Umbilical cord (tissue), 1 donor: Measurements from ENCODE around the gene YAF2. TPM values are rescaled to one million over a fixed set of nuclear protein-coding genes. Genes with fewer than 3 reads are reported as not detected.

ENCODE experiments used
- total RNA-seq: library from RNA; depleted of rRNA; stranded (reverse); fragments of >200 nt; gene quantifications from one replicate; pipeline ENCODE4 v1.2.3, GENCODE V29; 2014; ENCODE audit warnings: low replicate concordance; ENCODE audit not compliant: insufficient read depth

Gene YAF2
- total RNA-seq, 1 donor from 2014 or later = 29.1 TPM

Other genes starting within 250 kb of the YAF2 start
- 22.1 TPM for gene GXYLT1, start 93.4 kb downstream of the YAF2 start, total RNA-seq
- 42.4 TPM for gene ZCRB1, start 87.8 kb upstream of the YAF2 start, total RNA-seq
- gene PPHLN1, start 87.9 kb upstream of the YAF2 start, total RNA-seq = 122 TPM